ENCODE data around the gene NCOA3.
"Not testable (repeated sequence)": the region's sequence is repeated elsewhere in the genome, so short reads cannot be mapped to it uniquely, and the experiment has no call there.

The NCOA3 gene

DNA sequence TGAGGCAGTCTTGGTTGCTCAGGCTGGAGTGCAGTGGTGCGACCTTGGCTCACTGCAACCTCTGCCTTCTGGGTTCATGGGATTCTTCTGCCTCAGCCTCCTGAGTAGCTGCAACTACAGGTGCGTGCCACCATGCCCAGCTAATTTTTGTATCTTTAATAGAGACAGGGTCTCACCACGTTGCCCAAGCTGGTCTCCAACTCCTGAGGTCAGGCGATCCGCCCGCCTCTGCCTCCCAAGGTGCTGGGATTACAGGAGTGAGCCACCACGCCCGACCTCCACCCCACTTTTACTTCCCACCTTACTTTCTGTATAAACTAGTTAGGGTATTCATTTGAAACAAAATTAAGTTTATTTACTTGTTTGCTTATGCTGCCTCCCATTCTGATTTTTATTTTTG lies 86.5 kb downstream of the NCOA3 start:
- H3K4me3 ChIP-seq (ENCODE audit: low read length) = no peak overlapping the region
- no peaks in the 10 kb centered on the region for H3K27me3 ChIP-seq (ENCODE audit: control insufficient read depth, low read length)
- H3K4me2 ChIP-seq (ENCODE audit: low read length) = no peak overlapping the region
- peaks cover 92% of the 10 kb centered on the region for H3K36me3 ChIP-seq (ENCODE audit: control insufficient read depth, low read length)
- peaks cover 100% of the 10 kb centered on the region for H3K79me2 ChIP-seq (ENCODE audit: control insufficient read depth, low read length)
- H3K27ac ChIP-seq (ENCODE audit: low read depth, low read length) = no peak overlapping the region
- H3K4me1 ChIP-seq (ENCODE audit: control insufficient read depth, low read length) = peaks cover 24% of the 10 kb centered on the region
- H3F3A ChIP-seq (ENCODE audit: control insufficient read depth, insufficient read depth) = peaks cover 62% of the 10 kb centered on the region
- H3K9me3 ChIP-seq (ENCODE audit: control insufficient read depth, insufficient read depth, low read length) = no peaks in the 10 kb centered on the region
- no peak for TF ChIP-seq EZH2phosphoT487 (IDR thresholded peaks at IDR 0.05; ENCODE audit: borderline replicate concordance, low read length)
- TF ChIP-seq, protein P1, sequence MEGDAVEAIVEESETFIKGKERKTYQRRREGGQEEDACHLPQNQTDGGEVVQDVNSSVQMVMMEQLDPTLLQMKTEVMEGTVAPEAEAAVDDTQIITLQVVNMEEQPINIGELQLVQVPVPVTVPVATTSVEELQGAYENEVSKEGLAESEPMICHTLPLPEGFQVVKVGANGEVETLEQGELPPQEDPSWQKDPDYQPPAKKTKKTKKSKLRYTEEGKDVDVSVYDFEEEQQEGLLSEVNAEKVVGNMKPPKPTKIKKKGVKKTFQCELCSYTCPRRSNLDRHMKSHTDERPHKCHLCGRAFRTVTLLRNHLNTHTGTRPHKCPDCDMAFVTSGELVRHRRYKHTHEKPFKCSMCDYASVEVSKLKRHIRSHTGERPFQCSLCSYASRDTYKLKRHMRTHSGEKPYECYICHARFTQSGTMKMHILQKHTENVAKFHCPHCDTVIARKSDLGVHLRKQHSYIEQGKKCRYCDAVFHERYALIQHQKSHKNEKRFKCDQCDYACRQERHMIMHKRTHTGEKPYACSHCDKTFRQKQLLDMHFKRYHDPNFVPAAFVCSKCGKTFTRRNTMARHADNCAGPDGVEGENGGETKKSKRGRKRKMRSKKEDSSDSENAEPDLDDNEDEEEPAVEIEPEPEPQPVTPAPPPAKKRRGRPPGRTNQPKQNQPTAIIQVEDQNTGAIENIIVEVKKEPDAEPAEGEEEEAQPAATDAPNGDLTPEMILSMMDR (IDR thresholded peaks at IDR 0.05; ENCODE audit: low read depth, low read length, poor library complexity, severe bottlenecking) = no peak
- H3K9me2 ChIP-seq (replicated peaks; ENCODE audit: control insufficient read depth, low read length) = no peaks in the 10 kb centered on the region
- peaks cover 6% of the 10 kb centered on the region; the same call in 1 of the 2 replicates for H4K20me1 ChIP-seq (ENCODE audit: control insufficient read depth, insufficient read depth, low read depth, low read length)

DNA sequence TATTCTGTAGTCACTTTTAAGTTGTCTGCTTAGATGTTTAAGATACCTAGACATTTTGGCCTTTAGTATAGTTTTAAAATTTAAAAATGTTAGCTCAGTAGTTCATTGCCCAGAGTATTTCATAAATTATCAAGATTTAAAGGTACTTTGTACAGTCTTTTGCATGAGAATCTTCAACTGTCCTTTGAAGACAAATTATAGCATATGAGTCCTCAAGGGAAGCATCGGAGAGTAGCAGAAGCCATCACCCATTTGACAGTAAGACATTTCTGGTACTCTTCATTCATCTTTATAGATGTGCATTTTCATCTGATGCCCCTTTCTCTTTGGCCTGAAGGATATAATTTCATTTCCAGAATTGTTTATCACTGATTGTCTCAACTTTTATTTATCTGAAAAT lies 89.5 kb downstream of the NCOA3 start:
- peaks cover 100% of the 10 kb centered on the region for H3K79me2 ChIP-seq (ENCODE audit: control insufficient read depth, low read length)
- H3K9me3 ChIP-seq (ENCODE audit: control insufficient read depth, insufficient read depth, low read length) = no peaks in the 10 kb centered on the region
- H4K20me1 ChIP-seq (ENCODE audit: control insufficient read depth, insufficient read depth, low read depth, low read length) = peaks cover 12% of the 10 kb centered on the region
- peaks cover 44% of the 10 kb centered on the region for H3F3A ChIP-seq (ENCODE audit: control insufficient read depth, insufficient read depth)
- H3K9me2 ChIP-seq (replicated peaks; ENCODE audit: control insufficient read depth, low read length) = no peaks in the 10 kb centered on the region
- H3K4me2 ChIP-seq (ENCODE audit: low read length) = no peak overlapping the region
- H3K36me3 ChIP-seq (ENCODE audit: control insufficient read depth, low read length) = peaks cover 80% of the 10 kb centered on the region
- H3K4me1 ChIP-seq (ENCODE audit: control insufficient read depth, low read length) = peaks cover 6% of the 10 kb centered on the region
- no peak for TF ChIP-seq EZH2phosphoT487 (IDR thresholded peaks at IDR 0.05; ENCODE audit: borderline replicate concordance, low read length)
- H3K27me3 ChIP-seq (ENCODE audit: control insufficient read depth, low read length) = no peaks in the 10 kb centered on the region
- no peak overlapping the region for H3K4me3 ChIP-seq (ENCODE audit: low read length)
- H3K27ac ChIP-seq (ENCODE audit: low read depth, low read length) = no peak overlapping the region

DNA sequence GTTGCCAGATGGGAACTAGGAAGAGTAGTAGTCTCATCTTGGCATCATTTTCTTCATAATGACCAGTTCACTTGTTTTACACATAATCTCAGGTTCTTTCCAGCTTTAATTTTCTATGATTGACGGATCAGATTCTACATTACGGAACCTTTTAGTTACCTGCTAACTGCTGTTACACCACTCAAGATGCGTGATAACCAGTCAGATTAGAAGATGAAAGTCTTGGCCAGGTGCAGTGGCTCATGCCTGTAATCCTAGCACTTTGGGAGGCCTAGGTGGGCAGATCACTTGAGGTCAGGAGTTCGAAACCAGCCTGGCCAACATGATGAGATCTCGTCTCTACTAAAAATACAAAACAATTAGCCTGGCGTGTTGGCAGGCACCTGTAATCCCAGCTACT lies 92.5 kb downstream of the NCOA3 start:
- H3K79me2 ChIP-seq (ENCODE audit: control insufficient read depth, low read length) = peaks cover 100% of the 10 kb centered on the region
- H3K4me2 ChIP-seq (ENCODE audit: low read length) = no peak overlapping the region
- H3K9me2 ChIP-seq (replicated peaks; ENCODE audit: control insufficient read depth, low read length) = no peaks in the 10 kb centered on the region
- no peak overlapping the region for H3K27ac ChIP-seq (ENCODE audit: low read depth, low read length)
- peaks cover 75% of the 10 kb centered on the region for H3K36me3 ChIP-seq (ENCODE audit: control insufficient read depth, low read length)
- no peaks in the 10 kb centered on the region for H3K9me3 ChIP-seq (ENCODE audit: control insufficient read depth, insufficient read depth, low read length)
- no peak overlapping the region for H3K4me3 ChIP-seq (ENCODE audit: low read length)
- H3K4me1 ChIP-seq (ENCODE audit: control insufficient read depth, low read length) = peaks cover 13% of the 10 kb centered on the region
- H3F3A ChIP-seq (ENCODE audit: control insufficient read depth, insufficient read depth) = peaks cover 41% of the 10 kb centered on the region
- H3K27me3 ChIP-seq (ENCODE audit: control insufficient read depth, low read length) = no peaks in the 10 kb centered on the region
- H4K20me1 ChIP-seq (ENCODE audit: control insufficient read depth, insufficient read depth, low read depth, low read length) = peaks cover 15% of the 10 kb centered on the region
- no peak for TF ChIP-seq EZH2phosphoT487 (IDR thresholded peaks at IDR 0.05; ENCODE audit: borderline replicate concordance, low read length)
- TF ChIP-seq, protein P1 (IDR thresholded peaks at IDR 0.05; ENCODE audit: low read depth, low read length, poor library complexity, severe bottlenecking) = no peak

DNA sequence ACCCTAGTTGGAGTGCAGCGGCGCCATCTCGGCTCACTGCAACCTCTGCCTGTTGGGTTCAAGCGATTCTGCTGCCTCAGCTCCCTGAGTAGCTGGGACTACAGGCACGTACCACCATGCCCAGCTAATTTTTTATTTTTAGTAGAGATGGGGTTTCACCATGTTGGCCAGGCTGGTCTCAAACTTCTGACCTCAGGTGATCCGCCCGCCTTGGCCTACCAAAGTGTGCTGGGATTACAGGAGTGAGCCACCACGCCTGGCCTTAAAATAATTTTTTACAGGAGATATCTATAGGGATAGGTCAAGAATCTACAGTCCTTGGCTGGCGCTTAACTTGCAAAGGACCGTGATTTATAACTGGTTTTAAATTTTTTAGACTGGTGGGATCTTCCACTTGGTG lies 93.5 kb downstream of the NCOA3 start:
- peaks cover 14% of the 10 kb centered on the region for H3K4me1 ChIP-seq (ENCODE audit: control insufficient read depth, low read length)
- not testable (repeated sequence) for H3K9me3 ChIP-seq (ENCODE audit: control insufficient read depth, insufficient read depth, low read length); H3K27ac ChIP-seq (ENCODE audit: low read depth, low read length); H3K4me2 ChIP-seq (ENCODE audit: low read length); H3K27me3 ChIP-seq (ENCODE audit: control insufficient read depth, low read length); H3K4me3 ChIP-seq (ENCODE audit: low read length); H3K9me2 ChIP-seq (replicated peaks; ENCODE audit: control insufficient read depth, low read length)
- peaks cover 77% of the 10 kb centered on the region for H3K36me3 ChIP-seq (ENCODE audit: control insufficient read depth, low read length)
- H3K79me2 ChIP-seq (ENCODE audit: control insufficient read depth, low read length) = peaks cover 99% of the 10 kb centered on the region
- H4K20me1 ChIP-seq (ENCODE audit: control insufficient read depth, insufficient read depth, low read depth, low read length) = peaks cover 20% of the 10 kb centered on the region
- peaks cover 39% of the 10 kb centered on the region for H3F3A ChIP-seq (ENCODE audit: control insufficient read depth, insufficient read depth)
